Rectal smooth muscle tissue (tissue), 1 donor: ENCODE data around the gene ASPHD2.

Source experiments
- H3K27ac ChIP-seq: one replicate; pipeline ENCODE4 v1.7.0; 2013; ENCODE audit warnings: low read depth, low read length, inconsistent platforms
- H3K27me3 ChIP-seq: one replicate; pipeline ENCODE4 v1.7.0; 2013; ENCODE audit warnings: low read length; ENCODE audit not compliant: control insufficient read depth, insufficient read depth
- H3K36me3 ChIP-seq: one replicate; pipeline ENCODE4 v1.7.0; 2013; ENCODE audit warnings: low read length; ENCODE audit not compliant: control insufficient read depth, insufficient read depth
- H3K4me1 ChIP-seq: one replicate; pipeline ENCODE4 v1.7.0; 2013; ENCODE audit warnings: low read length; ENCODE audit not compliant: control insufficient read depth, insufficient read depth
- H3K4me3 ChIP-seq: one replicate; pipeline ENCODE4 v1.7.0; 2013; ENCODE audit warnings: low read length
- H3K9ac ChIP-seq: one replicate; pipeline ENCODE4 v1.7.0; 2013; ENCODE audit warnings: low read length

ASPHD2 gene

DNA sequence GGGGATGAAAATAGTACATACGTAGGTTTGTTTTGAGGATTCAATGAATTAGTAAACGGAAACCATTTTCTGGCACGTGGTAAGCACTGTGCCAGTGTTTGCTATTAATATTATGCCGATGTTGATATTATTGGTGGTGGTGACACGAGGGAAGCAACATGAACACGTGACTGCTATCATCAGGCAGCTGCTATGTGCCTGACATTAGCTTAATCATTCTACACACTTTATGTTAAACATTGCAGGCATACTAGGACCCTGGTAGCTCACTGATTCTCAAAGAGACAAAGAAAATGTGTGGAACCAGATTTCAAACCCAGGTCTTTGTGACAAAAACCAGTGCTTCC lies 55.3 kb downstream of the ASPHD2 start:
- Histone ChIP-seq H3K4me1 (peaks cover 20% of the 10 kb centered on the region), H3K27ac (peak overlapping the region; percentile 96)

GRCh38 chr22:26485013-26485412 lies 56.0 kb downstream of the ASPHD2 start:
- Histone ChIP-seq H3K27ac (peak overlapping the region; percentile 30), H3K36me3 (peaks cover 8% of the 10 kb centered on the region), H3K27me3 (no peaks in the 10 kb centered on the region), H3K4me3 (no peak overlapping the region), H3K9ac (no peak overlapping the region), H3K4me1 (peaks cover 20% of the 10 kb centered on the region)

More for the DNA sequence above, 55.3 kb downstream of the ASPHD2 start:
- Histone ChIP-seq H3K4me3 (peak overlapping the region; percentile 98), H3K27me3 (no peaks in the 10 kb centered on the region), H3K9ac (peak overlapping the region; percentile 64), H3K36me3 (peaks cover 6% of the 10 kb centered on the region)

GRCh38 chr22:26485806-26486390 lies 56.8 kb downstream of the ASPHD2 start:
- Histone ChIP-seq H3K4me3 (no peak overlapping the region), H3K4me1 (peaks cover 20% of the 10 kb centered on the region), H3K9ac (no peak overlapping the region), H3K27ac (no peak overlapping the region), H3K36me3 (peaks cover 8% of the 10 kb centered on the region), H3K27me3 (no peaks in the 10 kb centered on the region)

DNA sequence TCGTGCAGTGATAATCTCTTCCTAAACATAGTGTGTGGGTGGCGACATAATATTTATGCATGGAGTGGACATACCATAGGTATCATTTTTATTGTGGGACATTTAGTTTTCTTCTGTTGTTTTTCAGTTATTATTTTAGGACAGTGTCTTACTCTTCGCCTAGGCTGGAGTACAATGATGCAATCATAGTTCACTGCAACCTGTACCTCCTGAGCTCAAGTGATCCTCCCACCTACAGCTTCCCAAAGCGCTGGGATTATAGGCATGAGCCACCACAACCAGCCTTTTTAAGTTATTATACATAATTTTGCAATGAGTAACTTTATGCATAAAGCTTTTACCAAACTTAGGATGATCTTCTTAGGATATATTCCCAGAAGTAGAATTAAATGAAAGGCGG lies 57.3 kb downstream of the ASPHD2 start:
- Histone ChIP-seq H3K9ac (no peak overlapping the region), H3K27me3 (no peaks in the 10 kb centered on the region), H3K27ac (no peak overlapping the region), H3K36me3 (peaks cover 8% of the 10 kb centered on the region), H3K4me3 (no peak overlapping the region), H3K4me1 (peaks cover 20% of the 10 kb centered on the region)

DNA sequence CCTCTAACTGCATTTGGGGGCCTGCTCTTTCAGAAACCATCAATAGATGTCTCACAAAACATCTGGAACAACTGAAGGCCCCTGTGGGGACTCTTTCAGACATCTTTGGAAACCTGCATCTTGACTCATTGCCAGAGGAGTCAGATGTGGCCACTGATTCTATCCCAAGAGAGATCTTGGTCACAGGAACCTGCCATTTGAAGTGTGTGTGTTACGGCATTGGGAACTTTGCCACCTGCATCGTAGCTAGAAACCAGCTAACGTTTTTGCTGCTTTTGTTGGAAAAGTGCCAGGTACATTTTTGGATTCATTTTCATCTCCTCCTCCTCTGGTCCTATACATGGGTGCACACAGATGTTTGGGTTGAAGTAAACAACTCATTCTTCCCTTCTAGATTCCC lies 58.9 kb downstream of the ASPHD2 start:
- H3K27ac ChIP-seq: no peak overlapping the region
- no peak overlapping the region for H3K4me3 ChIP-seq
- no peaks in the 10 kb centered on the region for H3K27me3 ChIP-seq
- no peak overlapping the region for H3K9ac ChIP-seq
- H3K36me3 ChIP-seq: peaks cover 20% of the 10 kb centered on the region
- H3K4me1 ChIP-seq: peaks cover 13% of the 10 kb centered on the region

DNA sequence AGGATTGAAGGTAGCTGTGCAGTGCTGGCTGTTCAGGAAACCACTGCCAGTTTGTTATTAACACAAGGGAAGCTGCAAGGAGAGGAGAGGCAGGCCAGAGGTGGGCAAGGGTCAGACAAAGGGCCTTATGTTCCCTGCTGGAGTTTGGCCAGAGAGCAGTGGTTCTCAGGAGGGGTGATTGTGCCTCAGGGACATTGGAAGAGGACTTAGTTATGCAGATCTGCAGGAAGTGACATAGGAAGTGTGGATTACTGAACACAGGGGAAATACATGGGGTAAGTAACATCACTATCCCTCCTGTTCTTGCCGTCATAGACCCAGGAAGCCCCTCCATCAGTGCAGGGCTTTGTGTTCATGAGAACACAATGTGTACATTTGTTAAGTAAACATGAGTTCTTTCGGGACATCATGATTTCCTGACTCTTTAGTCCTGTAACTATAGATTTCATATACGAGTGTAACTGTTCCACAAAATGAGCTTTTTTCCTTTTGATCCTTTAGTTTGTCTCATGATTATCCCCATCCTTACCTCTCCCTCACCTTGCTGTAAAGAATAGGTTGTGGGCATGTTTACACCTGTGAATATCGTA lies 60.5 kb downstream of the ASPHD2 start:
- Histone ChIP-seq H3K27me3 (no peaks in the 10 kb centered on the region), H3K4me1 (peaks cover 6% of the 10 kb centered on the region), H3K36me3 (peaks cover 33% of the 10 kb centered on the region), H3K9ac (no peak overlapping the region), H3K27ac (no peak overlapping the region), H3K4me3 (no peak overlapping the region)

DNA sequence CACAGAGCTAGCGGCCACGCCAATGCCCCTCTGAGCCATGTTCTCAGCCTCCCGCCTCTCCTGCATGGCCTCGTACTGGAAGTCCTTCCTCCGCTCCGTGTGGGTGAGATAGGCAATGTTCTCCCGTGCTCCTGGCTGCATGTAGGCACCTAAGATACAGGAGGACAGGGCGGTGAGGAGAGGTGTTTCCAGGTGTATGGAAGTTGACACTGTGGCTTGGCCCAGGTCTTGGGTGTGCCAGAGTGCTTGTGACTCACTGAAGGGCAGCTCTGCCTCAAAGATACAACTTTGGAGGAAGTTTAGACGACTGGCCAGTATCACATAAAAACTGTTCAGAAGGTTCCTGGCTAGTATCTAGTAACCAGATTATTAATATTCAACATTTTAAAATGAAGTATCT lies 63.2 kb downstream of the ASPHD2 start:
- Histone ChIP-seq H3K4me3 (no peak overlapping the region), H3K9ac (no peak overlapping the region), H3K27ac (no peak overlapping the region), H3K36me3 (peaks cover 51% of the 10 kb centered on the region), H3K4me1 (no peaks in the 10 kb centered on the region), H3K27me3 (no peaks in the 10 kb centered on the region)

GRCh38 chr22:26494506-26494905 lies 65.4 kb downstream of the ASPHD2 start:
- no peak overlapping the region for H3K4me3 ChIP-seq
- H3K27me3 ChIP-seq: no peaks in the 10 kb centered on the region
- H3K36me3 ChIP-seq: peaks cover 55% of the 10 kb centered on the region
- no peak overlapping the region for H3K27ac ChIP-seq
- H3K9ac ChIP-seq: no peak overlapping the region
- H3K4me1 ChIP-seq: no peaks in the 10 kb centered on the region
